Measurements from ENCODE around the gene MTA1. TPM values are rescaled to one million over a fixed set of nuclear protein-coding genes. Genes with fewer than 3 reads are reported as not detected.
A peak's percentile ranks its signal among the peaks of the same experiment; 100 is the strongest.

The MTA1 gene
- total RNA-seq, 1 donor from 2014 or later, result 60.9 TPM

DNA sequence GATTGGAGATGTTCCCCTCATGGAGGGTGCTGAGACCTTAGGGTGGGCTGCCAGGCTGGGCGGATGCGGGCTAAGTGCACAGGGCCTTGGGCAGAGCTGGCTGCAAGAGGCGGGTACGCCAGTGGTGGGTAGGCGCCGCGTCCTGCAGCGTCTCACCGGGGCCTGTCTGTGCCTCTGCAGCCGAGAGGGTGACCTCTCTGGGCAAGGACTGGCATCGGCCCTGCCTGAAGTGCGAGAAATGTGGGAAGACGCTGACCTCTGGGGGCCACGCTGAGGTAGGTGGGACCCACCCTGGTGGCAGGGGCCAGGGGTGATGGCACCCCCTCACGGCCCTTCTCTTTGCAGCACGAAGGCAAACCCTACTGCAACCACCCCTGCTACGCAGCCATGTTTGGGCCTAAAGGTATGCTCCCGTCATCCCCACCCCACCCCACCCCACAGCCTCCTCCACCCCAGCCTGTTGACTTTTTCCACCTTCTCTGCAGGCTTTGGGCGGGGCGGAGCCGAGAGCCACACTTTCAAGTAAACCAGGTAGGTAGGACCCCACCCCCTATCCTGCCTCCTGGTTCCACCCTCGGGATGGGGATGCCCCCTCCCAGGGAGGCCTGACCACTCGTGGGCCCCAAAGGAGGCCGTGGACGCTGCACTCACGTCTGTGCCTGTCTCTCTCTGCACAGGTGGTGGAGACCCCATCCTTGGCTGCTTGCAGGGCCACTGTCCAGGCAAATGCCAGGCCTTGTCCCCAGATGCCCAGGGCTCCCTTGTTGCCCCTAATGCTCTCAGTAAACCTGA lies 68.6 kb downstream of the MTA1 start:
- DNase-seq, result no peak

- no peak for DNase-seq
These were observed 69.3 kb downstream of the MTA1 start for GRCh38 chr14:105488781-105489541.

DNA sequence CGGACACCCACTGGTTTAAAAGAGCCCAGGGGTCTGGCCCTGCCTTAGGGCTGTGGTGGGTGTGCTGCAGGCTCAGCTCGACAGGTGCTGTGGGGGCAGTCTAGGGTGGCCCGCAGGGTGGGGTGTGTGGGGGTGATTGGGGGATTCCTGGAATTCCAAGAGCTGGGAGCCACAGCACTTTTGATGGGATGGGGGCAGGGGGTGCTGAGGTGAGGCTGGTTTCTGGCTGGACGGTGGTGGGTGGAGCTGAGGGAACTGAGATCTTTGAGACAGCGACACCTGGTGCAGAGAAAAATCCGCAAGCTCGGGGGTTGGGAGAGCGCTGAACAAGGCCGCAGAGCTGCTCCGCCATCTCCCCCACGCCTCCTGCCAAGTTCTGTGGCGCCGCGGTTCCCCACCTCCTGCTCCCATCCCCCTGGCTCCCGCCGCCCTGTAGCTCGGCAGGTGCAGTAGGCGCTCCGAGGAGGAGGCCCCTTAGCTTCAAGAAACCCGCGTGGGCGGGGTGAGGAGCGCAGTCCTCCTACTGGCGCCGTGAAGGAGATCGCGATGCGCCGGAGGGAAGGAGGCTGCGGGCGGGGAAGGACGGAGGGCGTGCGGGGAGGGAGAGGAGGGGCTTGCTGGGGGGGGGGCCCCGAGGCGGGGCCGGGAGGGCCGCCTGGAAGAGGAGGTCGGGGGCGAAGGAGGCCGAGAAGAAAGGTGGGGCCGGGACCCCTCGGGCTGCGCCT lies 70.1 kb downstream of the MTA1 start:
- peak; percentile 95 for DNase-seq

GRCh38 chr14:105490267-105490571 lies 70.6 kb downstream of the MTA1 start:
- no peak for DNase-seq

- DNase-seq, result peak; percentile 100
These were observed 71.1 kb downstream of the MTA1 start, which contains the start of gene TEDC1 for GRCh38 chr14:105490572-105491365. Gene TEDC1 (plus strand): TSS chr14:105491246. CDS start chr14:105491376, 130 bp downstream.

- DNase-seq, result no peak
These were observed 71.8 kb downstream of the MTA1 start for GRCh38 chr14:105491366-105491973.

DNA sequence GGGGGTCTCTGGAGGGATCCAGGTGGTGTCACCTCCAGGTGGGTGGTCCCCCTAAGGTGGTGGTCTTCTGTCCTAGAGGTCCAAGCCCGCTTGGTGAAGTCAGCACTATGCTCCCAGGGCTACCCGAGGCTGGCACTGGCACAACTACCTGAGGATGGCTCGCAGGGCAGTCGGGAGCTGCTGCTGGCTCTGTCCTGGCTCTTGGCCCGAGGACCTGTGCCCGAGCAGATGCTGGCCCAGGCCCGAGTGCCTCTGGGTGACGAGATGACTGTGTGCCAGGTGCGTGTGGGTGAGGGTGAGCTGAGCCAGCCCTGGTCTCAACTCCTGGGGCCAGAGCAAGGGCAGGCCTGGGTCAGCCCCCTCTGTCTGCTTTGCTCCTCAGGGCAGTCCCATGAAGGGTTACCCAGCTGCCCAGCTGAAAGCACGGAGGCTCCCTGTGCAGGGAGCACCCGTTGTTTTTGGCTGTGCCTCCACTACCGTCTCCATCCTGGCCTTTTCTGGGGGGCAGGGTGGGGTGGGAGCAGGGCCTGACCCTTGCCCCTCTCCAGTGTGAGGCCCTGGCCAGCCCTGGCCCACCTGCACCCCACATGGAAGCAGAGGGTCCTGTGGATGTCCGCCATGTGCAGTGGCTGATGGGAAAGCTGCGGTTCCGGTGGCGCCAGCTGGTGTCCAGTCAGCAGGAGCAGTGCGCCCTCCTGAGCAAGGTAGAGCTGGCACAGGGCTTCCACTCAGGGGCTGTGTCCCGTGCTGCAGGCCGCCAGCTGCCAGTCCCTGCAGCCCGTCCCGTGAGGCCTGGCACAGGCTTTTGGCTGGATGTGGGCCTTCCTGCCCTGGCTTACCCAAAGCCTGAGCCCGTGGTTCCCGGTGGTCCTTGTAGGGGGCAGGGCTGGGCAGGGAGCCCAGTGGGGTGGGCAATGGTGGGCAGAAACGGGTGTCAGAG lies 72.7 kb downstream of the MTA1 start:
- DNase-seq, result no peak

GRCh38 chr14:105492971-105493871 lies 73.6 kb downstream of the MTA1 start:
- DNase-seq, result no peak

- no peak for DNase-seq
These were observed 74.4 kb downstream of the MTA1 start for GRCh38 chr14:105493921-105494605.

GRCh38 chr14:105494606-105494929 lies 74.9 kb downstream of the MTA1 start:
- DNase-seq, result no peak

GRCh38 chr14:105495101-105495989 lies 75.7 kb downstream of the MTA1 start:
- no peak for DNase-seq

GRCh38 chr14:105495990-105496830 lies 76.6 kb downstream of the MTA1 start:
- no peak for DNase-seq

DNA sequence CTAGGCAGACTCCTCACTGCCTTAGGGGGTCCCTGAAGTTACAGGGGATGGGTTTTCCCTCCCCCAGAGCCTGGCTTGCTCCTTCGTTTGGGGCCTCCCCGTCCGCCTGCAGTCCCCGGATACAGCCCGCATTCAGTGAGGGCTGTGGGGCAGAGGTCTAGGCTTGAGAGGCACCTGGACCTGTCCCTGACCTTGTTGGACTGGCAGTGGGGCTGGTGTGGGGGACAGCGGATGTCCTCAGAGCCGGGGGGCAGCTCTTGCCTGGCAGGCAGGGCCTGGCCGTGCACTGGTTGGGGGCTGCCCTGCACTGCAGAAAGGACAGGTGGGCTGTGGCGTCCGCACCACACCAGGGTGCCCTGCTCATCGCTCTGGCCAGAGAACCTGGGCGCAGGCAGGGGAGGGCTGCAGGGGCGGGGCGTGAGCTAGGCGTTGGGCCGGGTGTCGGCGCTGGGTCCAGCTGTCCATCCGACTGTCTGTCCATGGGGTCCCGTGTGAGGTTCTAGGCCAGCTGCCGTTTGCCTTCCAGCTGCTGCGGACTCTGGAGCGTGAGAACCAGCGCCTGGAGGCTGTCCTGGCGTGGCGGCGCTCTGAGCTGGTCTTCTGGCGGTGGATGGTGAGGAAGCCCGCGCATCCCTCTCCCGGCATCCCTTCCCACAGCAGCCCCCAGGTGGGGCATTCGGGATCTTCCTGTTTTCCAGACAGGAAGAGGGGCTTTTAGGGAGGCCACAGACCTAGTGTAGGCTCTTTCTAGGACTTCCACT lies 77.4 kb downstream of the MTA1 start:
- no peak for DNase-seq

GRCh38 chr14:105497671-105498429 lies 78.2 kb downstream of the MTA1 start:
- DNase-seq, result no peak

Data from tongue (tissue), 2 donors.